ENCODE measurements around the gene GPR39.

Gene GPR39

DNA sequence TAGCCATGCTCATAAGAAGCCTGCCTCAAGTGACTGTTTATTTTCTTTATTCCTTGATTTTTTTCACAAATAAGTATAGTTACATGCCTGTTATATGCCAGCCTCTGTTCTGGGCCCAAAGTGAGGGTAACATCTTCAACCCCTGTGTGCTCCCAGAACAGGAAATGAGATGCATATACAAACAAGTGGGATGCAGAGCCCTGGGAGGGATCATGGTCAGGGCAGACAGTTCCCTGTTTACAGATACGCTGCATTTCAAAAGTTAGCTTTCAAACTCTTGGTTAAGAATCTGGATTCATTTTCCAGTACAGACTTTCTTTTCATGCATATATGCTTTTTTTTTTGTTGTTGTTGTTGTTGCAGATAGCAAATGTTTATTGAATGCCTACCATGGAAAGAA, 24.4 kb downstream of the GPR39 start:
- no peaks in the 10 kb centered on the region for H3K36me3 ChIP-seq (replicated peaks; ENCODE audit: insufficient read depth, low read length)
- H3K79me2 ChIP-seq (ENCODE audit: low read length), result no peaks in the 10 kb centered on the region
- H3K9me2 ChIP-seq (replicated peaks; ENCODE audit: insufficient read depth, low read length), result no peaks in the 10 kb centered on the region
- no peak overlapping the region for H3K27ac ChIP-seq (ENCODE audit: low read length)
- H3K4me2 ChIP-seq (ENCODE audit: low read depth, low read length), result no peak overlapping the region
- no peak for DNase-seq
- no peaks in the 10 kb centered on the region for H3F3A ChIP-seq (ENCODE audit: insufficient read depth, low read length)
- no peaks in the 10 kb centered on the region for H3K9me3 ChIP-seq (replicated peaks; ENCODE audit: insufficient read depth, low read length)
- no peak overlapping the region for H2AFZ ChIP-seq (ENCODE audit: low read length)
- H3K4me3 ChIP-seq (ENCODE audit: low read length), result no peak overlapping the region
- no peak overlapping the region for H3K9ac ChIP-seq (ENCODE audit: low read length)
- H3K4me1 ChIP-seq (ENCODE audit: low read length), result no peaks in the 10 kb centered on the region
- TF ChIP-seq, protein P1, sequence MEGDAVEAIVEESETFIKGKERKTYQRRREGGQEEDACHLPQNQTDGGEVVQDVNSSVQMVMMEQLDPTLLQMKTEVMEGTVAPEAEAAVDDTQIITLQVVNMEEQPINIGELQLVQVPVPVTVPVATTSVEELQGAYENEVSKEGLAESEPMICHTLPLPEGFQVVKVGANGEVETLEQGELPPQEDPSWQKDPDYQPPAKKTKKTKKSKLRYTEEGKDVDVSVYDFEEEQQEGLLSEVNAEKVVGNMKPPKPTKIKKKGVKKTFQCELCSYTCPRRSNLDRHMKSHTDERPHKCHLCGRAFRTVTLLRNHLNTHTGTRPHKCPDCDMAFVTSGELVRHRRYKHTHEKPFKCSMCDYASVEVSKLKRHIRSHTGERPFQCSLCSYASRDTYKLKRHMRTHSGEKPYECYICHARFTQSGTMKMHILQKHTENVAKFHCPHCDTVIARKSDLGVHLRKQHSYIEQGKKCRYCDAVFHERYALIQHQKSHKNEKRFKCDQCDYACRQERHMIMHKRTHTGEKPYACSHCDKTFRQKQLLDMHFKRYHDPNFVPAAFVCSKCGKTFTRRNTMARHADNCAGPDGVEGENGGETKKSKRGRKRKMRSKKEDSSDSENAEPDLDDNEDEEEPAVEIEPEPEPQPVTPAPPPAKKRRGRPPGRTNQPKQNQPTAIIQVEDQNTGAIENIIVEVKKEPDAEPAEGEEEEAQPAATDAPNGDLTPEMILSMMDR (IDR thresholded peaks at IDR 0.05; ENCODE audit: low read length), result no peak
- no peak for TF ChIP-seq EZH2 (optimal IDR thresholded peaks at IDR 0.05; ENCODE audit: low read depth, low read length)
- TF ChIP-seq EZH2phosphoT487 (IDR thresholded peaks at IDR 0.05; ENCODE audit: low read length), result no peak
- no peaks in the 10 kb centered on the region for H4K20me1 ChIP-seq (ENCODE audit: insufficient read depth, low read length)
- no peaks in the 10 kb centered on the region for H3K27me3 ChIP-seq (replicated peaks; ENCODE audit: insufficient read depth, low read length)

DNA sequence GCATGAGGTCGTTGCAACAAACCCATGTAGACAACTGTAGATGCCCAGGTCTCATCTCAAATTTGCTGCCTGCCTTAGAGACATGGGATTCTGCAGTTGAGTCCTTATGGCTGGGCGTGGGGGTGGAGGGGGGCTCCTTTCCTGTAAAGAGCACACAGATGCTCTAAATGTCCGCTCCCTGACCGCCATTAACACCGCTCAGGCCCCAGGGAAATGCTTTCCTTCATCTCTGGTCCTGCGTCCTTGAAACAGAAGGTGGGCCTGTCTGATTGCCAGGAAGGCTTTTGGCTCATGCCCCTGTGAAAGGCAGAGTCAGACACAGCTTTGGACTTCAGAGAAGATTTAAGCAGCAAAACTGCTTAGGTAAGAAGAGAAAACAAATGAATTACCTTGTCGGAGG, 25.7 kb downstream of the GPR39 start:
- Histone ChIP-seq H3K9me3 (replicated peaks; ENCODE audit: insufficient read depth, low read length) (no peaks in the 10 kb centered on the region), H3F3A (ENCODE audit: insufficient read depth, low read length) (no peaks in the 10 kb centered on the region), H3K4me2 (ENCODE audit: low read depth, low read length) (no peak overlapping the region), H2AFZ (ENCODE audit: low read length) (no peak overlapping the region), H3K4me1 (ENCODE audit: low read length) (no peaks in the 10 kb centered on the region), H3K9ac (ENCODE audit: low read length) (no peak overlapping the region), H3K9me2 (replicated peaks; ENCODE audit: insufficient read depth, low read length) (no peaks in the 10 kb centered on the region), H3K27me3 (replicated peaks; ENCODE audit: insufficient read depth, low read length) (no peaks in the 10 kb centered on the region), H3K4me3 (ENCODE audit: low read length) (no peak overlapping the region), H3K27ac (ENCODE audit: low read length) (no peak overlapping the region), H3K36me3 (replicated peaks; ENCODE audit: insufficient read depth, low read length) (no peaks in the 10 kb centered on the region), H3K79me2 (ENCODE audit: low read length) (no peaks in the 10 kb centered on the region), H4K20me1 (ENCODE audit: insufficient read depth, low read length) (no peaks in the 10 kb centered on the region)
- TF ChIP-seq EZH2phosphoT487 (IDR thresholded peaks at IDR 0.05; ENCODE audit: low read length), result no peak
- TF ChIP-seq EZH2 (optimal IDR thresholded peaks at IDR 0.05; ENCODE audit: low read depth, low read length), result no peak
- TF ChIP-seq, protein P1 (IDR thresholded peaks at IDR 0.05; ENCODE audit: low read length), result no peak
- no peak for DNase-seq

DNA sequence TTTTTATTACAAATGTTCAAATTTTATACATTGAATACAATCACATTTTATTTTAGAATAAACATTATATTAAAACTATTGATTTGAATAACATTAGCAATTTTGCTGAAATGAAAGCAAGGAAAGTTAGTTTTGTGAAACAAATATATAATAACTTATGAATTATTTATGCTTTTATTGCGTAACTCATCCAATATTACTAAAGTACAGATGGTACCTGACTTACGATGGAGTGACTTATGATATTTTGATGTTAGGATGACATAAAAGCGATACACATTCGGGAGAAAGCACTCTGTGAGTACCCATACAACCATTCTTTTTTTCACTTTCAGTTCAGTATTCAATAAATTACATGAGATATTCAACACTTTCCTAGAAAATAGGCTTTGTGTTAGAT, 26.5 kb downstream of the GPR39 start:
- Histone ChIP-seq H3K4me2 (ENCODE audit: low read depth, low read length) (no peak overlapping the region), H2AFZ (ENCODE audit: low read length) (no peak overlapping the region), H3K27me3 (replicated peaks; ENCODE audit: insufficient read depth, low read length) (no peaks in the 10 kb centered on the region), H4K20me1 (ENCODE audit: insufficient read depth, low read length) (no peaks in the 10 kb centered on the region), H3K9ac (ENCODE audit: low read length) (no peak overlapping the region), H3K4me3 (ENCODE audit: low read length) (no peak overlapping the region), H3F3A (ENCODE audit: insufficient read depth, low read length) (no peaks in the 10 kb centered on the region), H3K79me2 (ENCODE audit: low read length) (no peaks in the 10 kb centered on the region), H3K9me2 (replicated peaks; ENCODE audit: insufficient read depth, low read length) (no peaks in the 10 kb centered on the region), H3K36me3 (replicated peaks; ENCODE audit: insufficient read depth, low read length) (no peaks in the 10 kb centered on the region), H3K4me1 (ENCODE audit: low read length) (no peaks in the 10 kb centered on the region), H3K9me3 (replicated peaks; ENCODE audit: insufficient read depth, low read length) (no peaks in the 10 kb centered on the region), H3K27ac (ENCODE audit: low read length) (no peak overlapping the region)
- TF ChIP-seq EZH2 (optimal IDR thresholded peaks at IDR 0.05; ENCODE audit: low read depth, low read length) (no peak), EZH2phosphoT487 (IDR thresholded peaks at IDR 0.05; ENCODE audit: low read length) (no peak)
- TF ChIP-seq, protein P1 (IDR thresholded peaks at IDR 0.05; ENCODE audit: low read length), result no peak
- no peak for DNase-seq
